ENCODE data around the gene PRCD.

GRCh38 chr17:76539631-76540271 lies at the start of gene PRCD:
- peak; percentile 9 for TF ChIP-seq CTCF (IDR thresholded peaks at IDR 0.05; ENCODE audit: borderline replicate concordance, extremely low read depth, low read length, poor library complexity, severe bottlenecking)
- no peak for TF ChIP-seq EZH2 (IDR thresholded peaks at IDR 0.05; ENCODE audit: borderline replicate concordance, low read depth, low read length, severe bottlenecking)

All from DND-41 (cell line).